CD4-positive, alpha-beta T cell treated with Interleukin-17A for 1 hour (primary cell): Measurements from ENCODE around the gene SYNE3.

Experiments used
- DNase-seq: peaks from one replicate; pipeline ENCODE4 v3.0.0-alpha.2; 2020

The SYNE3 gene

GRCh38 chr14:95516554-95517181 is at the start of gene SYNE3:
SYNE3 (minus strand) TSS chr14:95516650; CDS start chr14:95475821, 40,829 bp downstream.
- DNase-seq: peak; percentile 60

- no peak for DNase-seq
Observed at GRCh38 chr14:95564060-95564459, 47.6 kb upstream of the SYNE3 start.

DNA sequence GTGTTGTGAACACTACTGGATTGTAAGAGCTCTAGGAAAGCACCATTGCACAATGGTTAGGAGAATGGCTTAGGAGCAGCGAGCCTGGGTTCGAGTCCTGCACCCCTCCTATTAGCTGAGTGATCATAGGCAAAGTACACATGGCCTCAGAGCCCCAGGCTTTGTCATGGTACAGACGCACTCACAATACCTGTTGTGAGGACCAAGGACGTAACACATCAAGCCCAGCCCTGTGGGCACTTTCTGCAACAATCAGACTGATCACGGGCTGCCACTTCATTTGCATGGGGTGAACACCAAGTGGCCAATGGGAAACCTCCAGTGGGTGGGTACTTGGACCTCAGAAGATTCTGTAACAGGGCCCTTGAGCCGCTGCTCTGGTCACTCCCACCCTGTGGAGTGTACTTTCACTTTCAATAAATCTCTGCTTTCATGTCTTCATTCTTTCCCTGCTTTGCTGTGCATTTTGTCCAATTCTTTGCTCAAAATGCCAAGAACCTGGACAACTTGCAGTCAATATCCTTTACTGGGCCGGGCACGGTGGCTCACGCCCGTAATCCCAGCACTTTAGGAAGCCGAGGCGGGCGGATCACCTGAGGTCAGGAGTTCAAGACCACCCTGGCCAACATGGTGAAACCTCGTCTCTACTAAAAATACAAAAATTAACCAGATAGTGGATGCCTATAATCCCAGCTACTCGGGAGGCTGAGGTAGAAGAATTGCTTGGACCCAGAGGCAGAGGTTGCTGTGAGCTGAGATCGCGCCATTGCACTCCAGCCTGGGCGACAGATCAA is 46.6 kb upstream of the SYNE3 start:
- no peak for DNase-seq

- peak; percentile 83 for DNase-seq
Observed at GRCh38 chr14:95561001-95561412, 44.6 kb upstream of the SYNE3 start.

DNA sequence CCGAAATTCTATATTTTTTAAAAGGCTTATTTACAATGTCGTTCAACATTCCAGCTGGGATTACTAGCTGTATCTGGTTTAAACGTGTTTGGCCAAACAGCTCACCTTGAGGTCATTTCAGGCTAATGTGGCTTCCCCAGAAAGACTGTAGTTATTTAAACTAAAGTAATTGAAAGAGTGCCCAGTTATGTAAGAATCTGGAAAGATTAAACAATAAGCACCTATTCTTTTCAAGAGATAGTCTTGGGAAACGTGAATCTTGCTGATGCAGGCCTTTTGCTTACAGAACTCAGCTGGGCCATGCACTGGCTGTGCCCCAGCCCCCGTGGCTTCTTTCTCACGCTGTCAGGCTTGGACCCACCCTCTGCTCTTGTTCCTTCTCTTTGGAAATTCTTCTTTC is 42.8 kb upstream of the SYNE3 start:
- no peak for DNase-seq

GRCh38 chr14:95557832-95558231 is 41.4 kb upstream of the SYNE3 start:
- no peak for DNase-seq

GRCh38 chr14:95557291-95557690 is 40.8 kb upstream of the SYNE3 start:
- no peak for DNase-seq

GRCh38 chr14:95555053-95555452 is 38.6 kb upstream of the SYNE3 start:
- no peak for DNase-seq

DNA sequence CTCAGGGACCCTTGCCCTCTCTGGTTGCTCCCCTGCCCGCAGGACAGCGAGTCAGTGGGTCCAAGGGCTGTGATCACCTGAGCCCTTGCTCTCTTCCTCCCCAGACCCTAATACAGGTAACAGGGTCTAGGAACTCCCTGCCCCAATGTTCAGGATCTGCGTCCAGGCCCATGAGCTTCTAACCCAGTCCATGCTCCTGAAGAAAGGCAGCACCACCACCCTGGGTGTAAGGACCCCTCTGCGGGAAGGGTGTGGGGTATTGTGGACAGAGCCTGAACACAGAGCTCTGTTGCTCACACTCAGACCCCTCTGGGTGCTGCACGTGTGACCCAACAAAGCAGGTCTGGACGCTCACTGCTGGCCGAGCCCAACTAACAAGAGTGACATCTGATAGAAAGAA is 36.7 kb upstream of the SYNE3 start:
- no peak for DNase-seq

GRCh38 chr14:95551435-95551834 is 35.0 kb upstream of the SYNE3 start:
- no peak for DNase-seq

DNA sequence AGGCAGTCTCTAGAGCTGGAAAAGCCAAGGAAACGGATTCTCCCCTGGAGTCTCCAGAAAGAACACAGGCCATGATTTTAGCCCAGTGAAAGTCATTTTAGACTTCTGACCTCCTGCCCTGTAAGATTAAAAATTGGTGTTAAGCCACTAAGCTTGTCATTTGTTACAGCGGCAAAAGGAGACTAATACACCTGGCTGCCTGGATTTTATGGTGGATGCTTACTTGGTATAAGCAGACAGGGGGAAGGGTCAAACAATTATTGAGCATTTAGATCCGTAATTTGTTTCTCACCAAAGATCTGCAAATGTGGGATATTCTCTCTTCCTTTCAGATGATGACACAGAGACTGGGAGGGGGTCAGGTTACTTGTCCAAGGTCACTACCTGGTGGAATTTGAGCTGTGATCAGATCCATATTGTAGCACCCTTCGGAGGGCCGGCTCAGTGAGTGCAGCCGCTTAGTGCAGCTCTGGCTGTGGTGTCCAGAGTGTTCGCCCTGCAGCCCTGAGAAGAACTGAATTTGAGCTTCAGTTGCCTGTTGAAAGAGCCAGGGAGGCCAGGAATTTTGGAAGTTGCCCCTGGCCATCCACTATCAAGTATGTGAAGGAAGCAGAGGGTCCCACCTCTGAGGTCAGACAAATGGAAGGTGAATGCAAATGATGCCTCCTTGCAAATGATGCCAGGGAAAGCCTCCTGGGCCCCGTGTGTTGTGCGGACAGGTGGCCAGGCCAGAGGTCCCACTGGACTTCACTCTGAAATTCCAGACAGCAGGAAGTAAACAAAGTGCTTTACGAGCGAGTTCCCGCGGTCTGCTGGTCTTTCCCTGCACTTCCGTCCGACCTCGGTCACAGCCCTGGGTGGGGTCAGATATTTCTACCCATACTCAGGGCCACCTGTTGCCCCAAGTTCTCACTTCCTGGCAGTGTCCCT is 33.5 kb upstream of the SYNE3 start:
- DNase-seq: no peak

DNA sequence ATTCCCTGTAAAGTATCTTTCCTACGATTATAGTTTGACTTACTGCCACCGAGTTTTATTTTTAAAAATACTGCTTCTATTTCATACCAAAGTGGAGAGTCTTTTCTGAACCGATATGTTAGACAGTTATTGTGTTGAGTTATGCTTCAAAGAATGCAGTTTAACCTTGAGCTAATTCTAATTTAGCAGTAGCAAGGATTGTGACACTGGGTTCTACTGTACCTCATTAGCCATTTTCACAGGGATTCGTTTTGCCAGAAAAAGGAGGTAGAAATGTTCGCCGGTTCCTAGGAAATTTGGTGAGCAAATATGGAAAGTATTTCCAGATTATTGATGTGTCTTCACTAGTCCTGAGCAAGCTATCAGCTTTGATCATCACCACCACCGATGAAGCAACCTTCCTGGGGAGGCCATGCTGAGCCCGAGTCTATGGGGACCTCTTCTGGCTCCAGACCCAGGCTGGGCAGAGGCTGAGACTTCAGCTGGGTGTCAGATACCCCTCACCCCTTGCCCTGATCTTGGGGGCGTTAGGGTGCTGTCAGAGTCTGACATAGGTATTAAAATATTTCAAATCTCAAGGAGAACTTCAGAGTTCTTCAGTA is 32.0 kb upstream of the SYNE3 start:
- no peak for DNase-seq

GRCh38 chr14:95547626-95548327 is 31.3 kb upstream of the SYNE3 start:
- DNase-seq: no peak

GRCh38 chr14:95547272-95547625 is 30.8 kb upstream of the SYNE3 start:
- DNase-seq: no peak

- DNase-seq: no peak
Observed at GRCh38 chr14:95545515-95546168, 29.2 kb upstream of the SYNE3 start.

- DNase-seq: no peak
Observed at GRCh38 chr14:95544588-95544987, 28.1 kb upstream of the SYNE3 start.

DNA sequence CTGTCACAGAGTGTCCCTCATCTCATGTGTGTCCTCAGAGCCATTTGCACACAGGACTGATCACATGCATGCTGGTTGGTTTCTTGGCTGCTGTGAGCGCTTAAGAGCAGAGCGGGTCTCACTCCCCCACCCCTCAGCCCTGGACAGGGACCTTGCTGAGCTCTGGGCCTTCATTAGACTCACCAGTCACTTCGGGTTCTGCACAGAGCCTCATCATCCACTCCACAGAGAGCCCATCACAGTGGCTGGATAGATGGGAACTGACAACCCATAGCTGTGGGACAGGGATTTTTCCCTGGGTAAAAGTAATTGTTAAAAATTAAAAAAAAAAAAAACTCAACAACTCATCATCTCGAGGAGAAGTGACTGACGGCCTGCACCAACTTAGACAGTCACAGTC is 26.6 kb upstream of the SYNE3 start:
- DNase-seq: no peak

DNA sequence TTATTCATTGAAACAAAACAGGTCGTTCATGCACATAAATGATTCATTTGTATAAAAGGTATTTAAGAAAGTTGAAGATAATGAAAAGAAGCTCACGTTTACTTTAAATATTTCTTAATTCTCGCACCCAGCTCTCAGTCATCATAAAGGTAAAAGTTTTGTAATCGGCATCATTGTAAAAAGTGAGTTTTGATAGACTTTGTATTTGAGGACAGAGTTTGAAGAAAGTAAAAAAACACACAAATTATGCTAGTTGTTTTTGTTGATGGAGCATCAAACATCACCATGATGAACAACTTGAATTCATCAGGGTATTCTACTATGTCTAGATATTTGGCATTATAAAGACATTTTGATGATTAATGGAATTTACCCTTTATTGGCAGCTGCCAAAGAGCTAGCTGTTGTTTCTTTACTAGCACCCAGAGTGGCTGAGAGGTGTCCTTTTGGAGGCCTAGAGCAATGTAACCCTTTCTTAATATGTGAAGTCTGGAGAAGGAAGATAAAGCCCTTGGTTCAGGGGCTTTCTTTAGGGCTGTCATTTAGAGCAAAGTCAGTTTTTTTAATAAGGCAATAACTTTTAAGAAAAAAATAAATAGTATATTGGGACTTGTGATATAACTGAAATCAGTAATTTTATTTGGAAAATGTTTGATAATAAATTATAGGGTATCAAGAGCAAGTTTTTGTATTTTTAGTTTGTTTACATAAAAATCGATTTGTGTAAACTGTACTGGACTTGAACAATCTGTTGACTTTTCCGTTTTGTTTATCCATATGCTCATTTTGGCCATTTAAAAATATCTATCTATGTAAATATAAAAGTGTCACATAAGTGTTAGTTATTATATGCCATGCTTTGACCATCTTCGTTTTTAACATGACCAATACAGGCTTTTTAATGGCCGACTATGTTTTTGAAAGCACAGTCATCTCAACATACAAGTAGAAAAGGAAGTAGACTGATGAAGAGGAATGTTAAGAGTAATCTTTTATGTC is 25.8 kb upstream of the SYNE3 start:
- no peak for DNase-seq

- no peak for DNase-seq
Observed at GRCh38 chr14:95541346-95541745, 24.9 kb upstream of the SYNE3 start.

GRCh38 chr14:95540236-95540855 is 23.9 kb upstream of the SYNE3 start:
- DNase-seq: no peak
